Omental fat pad (tissue), 4 donors: ENCODE measurements around the gene KHNYN. TPM values are rescaled to one million over a fixed set of nuclear protein-coding genes. Genes with fewer than 3 reads are reported as not detected.

ENCODE experiments used
- ATAC-seq: fragments of 150-250 bp; one replicate; pipeline ENCODE4 v1.9.1; 2016; ENCODE audit warnings: mild to moderate bottlenecking, moderate library complexity; ENCODE audit not compliant: low FRiP score
- DNase-seq: peaks from one replicate; pipeline ENCODE4 v3.0.0-alpha.2; 2019; ENCODE audit warnings: low spot score
- CTCF ChIP-seq, 3 donors: fragments of 450-650 bp; IDR thresholded peaks; one replicate each; pipeline ENCODE4 v1.5.1; 2016 to 2017; ENCODE audit warnings: antibody characterized with exemption in 3 of 3, mild to moderate bottlenecking in 3 of 3, moderate library complexity in 2 of 3
- total RNA-seq, 4 donors: library from RNA; depleted of rRNA; stranded (reverse); fragments of >200 nt; gene quantifications; one replicate each; pipeline ENCODE4 v1.1.0, GENCODE V29; 2016

KHNYN gene
- total RNA-seq, 4 donors from 2014 or later, result 32.1 to 77.1 (median 43.5) TPM

- ATAC-seq, result no peak
- no peak for TF ChIP-seq CTCF (IDR thresholded peaks at IDR 0.05)
- DNase-seq, result no peak
These were observed 26.3 kb upstream of the KHNYN start for GRCh38 chr14:24403294-24403998.

- no peak for ATAC-seq
- no peak for TF ChIP-seq CTCF (IDR thresholded peaks at IDR 0.05)
- no peak for DNase-seq
These were observed 24.9 kb upstream of the KHNYN start for GRCh38 chr14:24404814-24405213.

GRCh38 chr14:24406416-24406815, 23.3 kb upstream of the KHNYN start:
- ATAC-seq (no peak), DNase-seq (no peak)
- TF ChIP-seq CTCF (IDR thresholded peaks at IDR 0.05), result no peak

- TF ChIP-seq CTCF (IDR thresholded peaks at IDR 0.05), result no peak
- ATAC-seq, result no peak
- DNase-seq, result no peak
These were observed 22.0 kb upstream of the KHNYN start for GRCh38 chr14:24407608-24408325.

- no peak for DNase-seq
These were observed 21.0 kb upstream of the KHNYN start for GRCh38 chr14:24408764-24409163.

GRCh38 chr14:24409192-24409591, 20.6 kb upstream of the KHNYN start:
- no peak for TF ChIP-seq CTCF (IDR thresholded peaks at IDR 0.05)
- no peak for DNase-seq
- ATAC-seq, result no peak

More at GRCh38 chr14:24408764-24409163, 21.0 kb upstream of the KHNYN start:
- TF ChIP-seq CTCF (IDR thresholded peaks at IDR 0.05), result no peak
- no peak for ATAC-seq

- ATAC-seq, result no peak
- TF ChIP-seq CTCF (IDR thresholded peaks at IDR 0.05), result no peak
- DNase-seq, result no peak
These were observed 19.8 kb upstream of the KHNYN start for GRCh38 chr14:24409956-24410355.
